Measurements from ENCODE around the gene C21orf58.
"Not testable (repeated sequence)": the region's sequence is repeated elsewhere in the genome, so short reads cannot be mapped to it uniquely, and the experiment has no call there.

C21orf58 gene

GRCh38 chr21:46320331-46320801 is 3.3 kb downstream of the C21orf58 start:
- H3K9me3 ChIP-seq (ENCODE audit: low read length) = no peaks in the 10 kb centered on the region
- H3K4me1 ChIP-seq (ENCODE audit: insufficient read depth, low read length) = peaks cover 15% of the 10 kb centered on the region
- H3K27ac ChIP-seq (ENCODE audit: low read depth, low read length) = no peak overlapping the region
- no peaks in the 10 kb centered on the region for H3K27me3 ChIP-seq (ENCODE audit: control insufficient read depth in 1 of 2, insufficient read depth in 2 of 2, low read length in 2 of 2)
- no peak overlapping the region for H3K9ac ChIP-seq (ENCODE audit: low read length)
- H3K4me3 ChIP-seq (ENCODE audit: low read depth in 1 of 2, low read length in 2 of 2) = no peak overlapping the region
- no peaks in the 10 kb centered on the region for H3K36me3 ChIP-seq (ENCODE audit: insufficient read depth, low read length)

GRCh38 chr21:46319186-46319585 is 4.5 kb downstream of the C21orf58 start:
- no peaks in the 10 kb centered on the region for H3K27me3 ChIP-seq (ENCODE audit: control insufficient read depth in 1 of 2, insufficient read depth in 2 of 2, low read length in 2 of 2)

GRCh38 chr21:46318464-46318845 is 5.2 kb downstream of the C21orf58 start:
- Histone ChIP-seq H3K27ac (ENCODE audit: low read depth, low read length) (no peak overlapping the region), H3K4me1 (ENCODE audit: insufficient read depth, low read length) (peaks cover 13% of the 10 kb centered on the region), H3K9me3 (ENCODE audit: low read length) (no peaks in the 10 kb centered on the region), H3K9ac (ENCODE audit: low read length) (no peak overlapping the region), H3K4me3 (ENCODE audit: low read depth in 1 of 2, low read length in 2 of 2) (no peak overlapping the region), H3K27me3 (ENCODE audit: control insufficient read depth in 1 of 2, insufficient read depth in 2 of 2, low read length in 2 of 2) (no peaks in the 10 kb centered on the region), H3K36me3 (ENCODE audit: insufficient read depth, low read length) (no peaks in the 10 kb centered on the region)

More at GRCh38 chr21:46319186-46319585, 4.5 kb downstream of the C21orf58 start:
- H3K4me3 ChIP-seq (ENCODE audit: low read depth in 1 of 2, low read length in 2 of 2) = no peak overlapping the region
- H3K27ac ChIP-seq (ENCODE audit: low read depth, low read length) = no peak overlapping the region
- H3K9me3 ChIP-seq (ENCODE audit: low read length) = no peaks in the 10 kb centered on the region
- no peaks in the 10 kb centered on the region for H3K36me3 ChIP-seq (ENCODE audit: insufficient read depth, low read length)
- H3K4me1 ChIP-seq (ENCODE audit: insufficient read depth, low read length) = peaks cover 13% of the 10 kb centered on the region
- no peak overlapping the region for H3K9ac ChIP-seq (ENCODE audit: low read length)

- Histone ChIP-seq H3K36me3 (ENCODE audit: insufficient read depth, low read length) (no peaks in the 10 kb centered on the region), H3K27ac (ENCODE audit: low read depth, low read length) (no peak overlapping the region)
These were observed 5.8 kb downstream of the C21orf58 start for GRCh38 chr21:46317710-46318463.

GRCh38 chr21:46316708-46317324 is 6.9 kb downstream of the C21orf58 start:
- Histone ChIP-seq H3K9me3 (ENCODE audit: low read length) (no peaks in the 10 kb centered on the region), H3K27ac (ENCODE audit: low read depth, low read length) (no peak overlapping the region), H3K9ac (ENCODE audit: low read length) (no peak overlapping the region), H3K4me3 (ENCODE audit: low read depth in 1 of 2, low read length in 2 of 2) (no peak overlapping the region), H3K36me3 (ENCODE audit: insufficient read depth, low read length) (no peaks in the 10 kb centered on the region), H3K27me3 (ENCODE audit: control insufficient read depth in 1 of 2, insufficient read depth in 2 of 2, low read length in 2 of 2) (no peaks in the 10 kb centered on the region), H3K4me1 (ENCODE audit: insufficient read depth, low read length) (no peaks in the 10 kb centered on the region)

More at GRCh38 chr21:46317710-46318463, 5.8 kb downstream of the C21orf58 start:
- no peak overlapping the region for H3K9ac ChIP-seq (ENCODE audit: low read length)
- H3K27me3 ChIP-seq (ENCODE audit: control insufficient read depth in 1 of 2, insufficient read depth in 2 of 2, low read length in 2 of 2) = no peaks in the 10 kb centered on the region
- H3K9me3 ChIP-seq (ENCODE audit: low read length) = no peaks in the 10 kb centered on the region
- peaks cover 9% of the 10 kb centered on the region for H3K4me1 ChIP-seq (ENCODE audit: insufficient read depth, low read length)
- H3K4me3 ChIP-seq (ENCODE audit: low read depth in 1 of 2, low read length in 2 of 2) = no peak overlapping the region

GRCh38 chr21:46314441-46315020 is 9.1 kb downstream of the C21orf58 start:
- H3K4me1 ChIP-seq (ENCODE audit: insufficient read depth, low read length) = no peaks in the 10 kb centered on the region
- no peaks in the 10 kb centered on the region for H3K27me3 ChIP-seq (ENCODE audit: control insufficient read depth in 1 of 2, insufficient read depth in 2 of 2, low read length in 2 of 2)
- no peak overlapping the region for H3K4me3 ChIP-seq (ENCODE audit: low read depth in 1 of 2, low read length in 2 of 2)
- no peak overlapping the region for H3K27ac ChIP-seq (ENCODE audit: low read depth, low read length)
- no peak overlapping the region for H3K9ac ChIP-seq (ENCODE audit: low read length)
- no peaks in the 10 kb centered on the region for H3K9me3 ChIP-seq (ENCODE audit: low read length)
- H3K36me3 ChIP-seq (ENCODE audit: insufficient read depth, low read length) = no peaks in the 10 kb centered on the region

GRCh38 chr21:46312949-46313348 is 10.7 kb downstream of the C21orf58 start:
- no peaks in the 10 kb centered on the region for H3K27me3 ChIP-seq (ENCODE audit: control insufficient read depth in 1 of 2, insufficient read depth in 2 of 2, low read length in 2 of 2)
- H3K36me3 ChIP-seq (ENCODE audit: insufficient read depth, low read length) = no peaks in the 10 kb centered on the region
- no peak overlapping the region for H3K27ac ChIP-seq (ENCODE audit: low read depth, low read length)
- no peak overlapping the region for H3K4me3 ChIP-seq (ENCODE audit: low read depth in 1 of 2, low read length in 2 of 2)
- no peaks in the 10 kb centered on the region for H3K9me3 ChIP-seq (ENCODE audit: low read length)
- no peaks in the 10 kb centered on the region for H3K4me1 ChIP-seq (ENCODE audit: insufficient read depth, low read length)
- no peak overlapping the region for H3K9ac ChIP-seq (ENCODE audit: low read length)

- Histone ChIP-seq H3K9me3 (ENCODE audit: low read length) (no peaks in the 10 kb centered on the region), H3K4me3 (ENCODE audit: low read depth in 1 of 2, low read length in 2 of 2) (no peak overlapping the region), H3K9ac (ENCODE audit: low read length) (no peak overlapping the region), H3K4me1 (ENCODE audit: insufficient read depth, low read length) (no peaks in the 10 kb centered on the region), H3K27ac (ENCODE audit: low read depth, low read length) (no peak overlapping the region), H3K27me3 (ENCODE audit: control insufficient read depth in 1 of 2, insufficient read depth in 2 of 2, low read length in 2 of 2) (no peaks in the 10 kb centered on the region), H3K36me3 (ENCODE audit: insufficient read depth, low read length) (no peaks in the 10 kb centered on the region)
These were observed 12.1 kb downstream of the C21orf58 start for GRCh38 chr21:46311568-46311967.

GRCh38 chr21:46310260-46310659 is 13.4 kb downstream of the C21orf58 start:
- not testable (repeated sequence) for H3K4me3 ChIP-seq (ENCODE audit: low read depth in 1 of 2, low read length in 2 of 2); H3K27me3 ChIP-seq (ENCODE audit: control insufficient read depth in 1 of 2, insufficient read depth in 2 of 2, low read length in 2 of 2); H3K4me1 ChIP-seq (ENCODE audit: insufficient read depth, low read length); H3K9ac ChIP-seq (ENCODE audit: low read length); H3K9me3 ChIP-seq (ENCODE audit: low read length); H3K36me3 ChIP-seq (ENCODE audit: insufficient read depth, low read length); H3K27ac ChIP-seq (ENCODE audit: low read depth, low read length)

- Histone ChIP-seq H3K4me1 (ENCODE audit: insufficient read depth, low read length) (no peaks in the 10 kb centered on the region), H3K27me3 (ENCODE audit: control insufficient read depth in 1 of 2, insufficient read depth in 2 of 2, low read length in 2 of 2) (no peaks in the 10 kb centered on the region), H3K27ac (ENCODE audit: low read depth, low read length) (no peak overlapping the region), H3K4me3 (ENCODE audit: low read depth in 1 of 2, low read length in 2 of 2) (no peak overlapping the region), H3K9ac (ENCODE audit: low read length) (no peak overlapping the region), H3K36me3 (ENCODE audit: insufficient read depth, low read length) (no peaks in the 10 kb centered on the region), H3K9me3 (ENCODE audit: low read length) (no peaks in the 10 kb centered on the region)
These were observed 15.2 kb downstream of the C21orf58 start for GRCh38 chr21:46308431-46308830.

- no peak overlapping the region for H3K9ac ChIP-seq (ENCODE audit: low read length)
- H3K36me3 ChIP-seq (ENCODE audit: insufficient read depth, low read length) = no peaks in the 10 kb centered on the region
- no peaks in the 10 kb centered on the region for H3K4me1 ChIP-seq (ENCODE audit: insufficient read depth, low read length)
- H3K27ac ChIP-seq (ENCODE audit: low read depth, low read length) = no peak overlapping the region
- no peaks in the 10 kb centered on the region for H3K27me3 ChIP-seq (ENCODE audit: control insufficient read depth in 1 of 2, insufficient read depth in 2 of 2, low read length in 2 of 2)
- H3K9me3 ChIP-seq (ENCODE audit: low read length) = no peaks in the 10 kb centered on the region
- no peak overlapping the region for H3K4me3 ChIP-seq (ENCODE audit: low read depth in 1 of 2, low read length in 2 of 2)
These were observed 16.0 kb downstream of the C21orf58 start for GRCh38 chr21:46307625-46308024.
